Measurements from ENCODE around the gene SEC11A. TPM values are rescaled to one million over a fixed set of nuclear protein-coding genes. Genes with fewer than 3 reads are reported as not detected.

Gene SEC11A
- polyA plus RNA-seq, 1 experiment, result 324 TPM

GRCh38 chr15:84629033-84629432 is 86.9 kb downstream of the SEC11A start:
- H3K4me3 ChIP-seq (ENCODE audit: low read depth, low read length), result no peak overlapping the region
- ChIA-PET CTCF (no interaction called here), POLR2A (no interaction called here)
- TF ChIP-seq CTCF (IDR thresholded peaks at IDR 0.05; ENCODE audit: low read depth, low read length), result no peak
- DNase-seq (ENCODE audit: low read depth, low spot score), result no peak
- H3K27ac ChIP-seq (ENCODE audit: low read depth, low read length), result no peak overlapping the region
- H3K27me3 ChIP-seq (ENCODE audit: control insufficient read depth, insufficient read depth, low read length), result no peaks in the 10 kb centered on the region
- no peaks in the 10 kb centered on the region; the same call in 1 of the 2 replicates for H3K9me3 ChIP-seq (ENCODE audit: control insufficient read depth, insufficient read depth, low read length)

- no peak for TF ChIP-seq CTCF (IDR thresholded peaks at IDR 0.05; ENCODE audit: low read depth, low read length)
- Histone ChIP-seq H3K27me3 (ENCODE audit: control insufficient read depth, insufficient read depth, low read length) (no peaks in the 10 kb centered on the region), H3K4me3 (ENCODE audit: low read depth, low read length) (no peak overlapping the region), H3K27ac (ENCODE audit: low read depth, low read length) (no peak overlapping the region), H3K9me3 (ENCODE audit: control insufficient read depth, insufficient read depth, low read length) (peaks cover 30% of the 10 kb centered on the region)
- ChIA-PET POLR2A (no interaction called here), CTCF (no interaction called here)
- DNase-seq (ENCODE audit: low read depth, low spot score), result no peak
Measured at GRCh38 chr15:84625123-84625522, 90.8 kb downstream of the SEC11A start.

GRCh38 chr15:84624359-84624758 is 91.6 kb downstream of the SEC11A start:
- Histone ChIP-seq H3K27ac (ENCODE audit: low read depth, low read length) (no peak overlapping the region), H3K9me3 (ENCODE audit: control insufficient read depth, insufficient read depth, low read length) (peaks cover 33% of the 10 kb centered on the region), H3K27me3 (ENCODE audit: control insufficient read depth, insufficient read depth, low read length) (no peaks in the 10 kb centered on the region), H3K4me3 (ENCODE audit: low read depth, low read length) (no peak overlapping the region)
- no peak for TF ChIP-seq CTCF (IDR thresholded peaks at IDR 0.05; ENCODE audit: low read depth, low read length)
- ChIA-PET CTCF (no interaction called here), POLR2A (no interaction called here)
- no peak for DNase-seq (ENCODE audit: low read depth, low spot score)

GRCh38 chr15:84621358-84621979 is 94.5 kb downstream of the SEC11A start:
- POLR2A ChIA-PET, result no interaction called here
- H3K27ac ChIP-seq (ENCODE audit: low read depth, low read length), result no peak overlapping the region
- H3K27me3 ChIP-seq (ENCODE audit: control insufficient read depth, insufficient read depth, low read length), result no peaks in the 10 kb centered on the region
- TF ChIP-seq CTCF (IDR thresholded peaks at IDR 0.05; ENCODE audit: low read depth, low read length), result no peak
- CTCF ChIA-PET, result interaction anchor here (1.9 kb wide), 1 partner anchor 34 kb away, joined by 12 read pairs; no protein-coding TSS in a partner anchor
- no peak overlapping the region for H3K4me3 ChIP-seq (ENCODE audit: low read depth, low read length)
- peaks cover 40% of the 10 kb centered on the region for H3K9me3 ChIP-seq (ENCODE audit: control insufficient read depth, insufficient read depth, low read length)
- DNase-seq (ENCODE audit: low read depth, low spot score), result no peak

GRCh38 chr15:84620626-84621025 is 95.3 kb downstream of the SEC11A start:
- no peak overlapping the region for H3K27ac ChIP-seq (ENCODE audit: low read depth, low read length)
- no peak for TF ChIP-seq CTCF (IDR thresholded peaks at IDR 0.05; ENCODE audit: low read depth, low read length)
- CTCF ChIA-PET, result interaction anchor here (0.5 to 1.9 kb wide), 2 partner anchors 33 to 126 kb away, joined by 4 to 12 read pairs; no protein-coding TSS in a partner anchor

More at GRCh38 chr15:84620626-84621025, 95.3 kb downstream of the SEC11A start:
- POLR2A ChIA-PET, result no interaction called here
- DNase-seq (ENCODE audit: low read depth, low spot score), result no peak
- Histone ChIP-seq H3K27me3 (ENCODE audit: control insufficient read depth, insufficient read depth, low read length) (no peaks in the 10 kb centered on the region), H3K4me3 (ENCODE audit: low read depth, low read length) (no peak overlapping the region), H3K9me3 (ENCODE audit: control insufficient read depth, insufficient read depth, low read length) (peaks cover 40% of the 10 kb centered on the region)

Other genes starting within 250 kb of the SEC11A start
- gene ZSCAN2, start 115.1 kb downstream of the SEC11A start, polyA plus RNA-seq (2011; rRNA removed), result 16.2 and 17.0 TPM in 2 replicates
- gene WDR73, start 61.9 kb downstream of the SEC11A start, polyA plus RNA-seq (2011; rRNA removed), result 18.7 and 19.0 TPM in 2 replicates
- 3.3 and 3.8 TPM in 2 replicates for gene NMB, start 57.9 kb downstream of the SEC11A start, polyA plus RNA-seq (2011; rRNA removed)
- gene ZNF592, start 32.5 kb upstream of the SEC11A start, polyA plus RNA-seq (2011; rRNA removed), result 6.2 and 6.9 TPM in 2 replicates
- gene ALPK3, start 101.2 kb upstream of the SEC11A start, polyA plus RNA-seq (2011; rRNA removed), result 0.04 and 0.09 TPM in 2 replicates
- not detected in 2 replicates for gene SLC28A1, start 168.5 kb upstream of the SEC11A start, polyA plus RNA-seq (2011; rRNA removed)